Measurements from ENCODE around the gene RPRM. TPM values are rescaled to one million over a fixed set of nuclear protein-coding genes. Genes with fewer than 3 reads are reported as not detected.
A peak's percentile ranks its signal among the peaks of the same experiment; 100 is the strongest.
"Not testable (repeated sequence)": the region's sequence is repeated elsewhere in the genome, so short reads cannot be mapped to it uniquely, and the experiment has no call there.

RPRM gene
- total and polyA plus RNA-seq, 3 donors from 2014 or later: 2.4 to 4.7 (median 2.9) TPM

- 65 to 69% methylated on average over 14 to 15 of the region's 15 CpGs for WGBS, 2 donors
- intact Hi-C loops (cut with DNase I; ENCODE audit: low total_unique reads): no loop called here
- H3K4me1 ChIP-seq: no peaks in the 10 kb centered on the region
- no peaks in the 10 kb centered on the region for H3K36me3 ChIP-seq (ENCODE audit: low read depth, missing control alignments)
- H3K27me3 ChIP-seq: no peaks in the 10 kb centered on the region
- peak; percentile 46 for DNase-seq
- H3K27ac ChIP-seq: no peak overlapping the region
- TF ChIP-seq POLR2A (IDR thresholded peaks at IDR 0.05): no peak
- TF ChIP-seq, protein P1, sequence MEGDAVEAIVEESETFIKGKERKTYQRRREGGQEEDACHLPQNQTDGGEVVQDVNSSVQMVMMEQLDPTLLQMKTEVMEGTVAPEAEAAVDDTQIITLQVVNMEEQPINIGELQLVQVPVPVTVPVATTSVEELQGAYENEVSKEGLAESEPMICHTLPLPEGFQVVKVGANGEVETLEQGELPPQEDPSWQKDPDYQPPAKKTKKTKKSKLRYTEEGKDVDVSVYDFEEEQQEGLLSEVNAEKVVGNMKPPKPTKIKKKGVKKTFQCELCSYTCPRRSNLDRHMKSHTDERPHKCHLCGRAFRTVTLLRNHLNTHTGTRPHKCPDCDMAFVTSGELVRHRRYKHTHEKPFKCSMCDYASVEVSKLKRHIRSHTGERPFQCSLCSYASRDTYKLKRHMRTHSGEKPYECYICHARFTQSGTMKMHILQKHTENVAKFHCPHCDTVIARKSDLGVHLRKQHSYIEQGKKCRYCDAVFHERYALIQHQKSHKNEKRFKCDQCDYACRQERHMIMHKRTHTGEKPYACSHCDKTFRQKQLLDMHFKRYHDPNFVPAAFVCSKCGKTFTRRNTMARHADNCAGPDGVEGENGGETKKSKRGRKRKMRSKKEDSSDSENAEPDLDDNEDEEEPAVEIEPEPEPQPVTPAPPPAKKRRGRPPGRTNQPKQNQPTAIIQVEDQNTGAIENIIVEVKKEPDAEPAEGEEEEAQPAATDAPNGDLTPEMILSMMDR (IDR thresholded peaks at IDR 0.05): no peak
- no peaks in the 10 kb centered on the region for H3K9me3 ChIP-seq
- H3K4me3 ChIP-seq: peak overlapping the region; percentile 2 to 26
These were observed 30.6 kb upstream of the RPRM start for GRCh38 chr2:153509133-153509532.

- DNase-seq; H3K4me3 ChIP-seq; H3K4me1 ChIP-seq; H3K27me3 ChIP-seq; H3K27ac ChIP-seq; H3K36me3 ChIP-seq (ENCODE audit: low read depth, missing control alignments); H3K9me3 ChIP-seq; intact Hi-C loops (cut with DNase I; ENCODE audit: low total_unique reads): not testable (repeated sequence)
These were observed 27.9 kb upstream of the RPRM start for GRCh38 chr2:153506499-153506898.

- no peak for TF ChIP-seq POLR2A (IDR thresholded peaks at IDR 0.05)
- TF ChIP-seq, protein P1 (IDR thresholded peaks at IDR 0.05): no peak
- intact Hi-C loops (cut with DNase I; ENCODE audit: low total_unique reads): no loop called here
- H3K27ac ChIP-seq: no peak overlapping the region
- H3K27me3 ChIP-seq: no peaks in the 10 kb centered on the region
- WGBS, 2 donors: 60 to 82% methylated on average over 2 to 5 of the region's 5 CpGs
- no peaks in the 10 kb centered on the region for H3K36me3 ChIP-seq (ENCODE audit: low read depth, missing control alignments)
- no peak for DNase-seq
- no peak overlapping the region for H3K4me3 ChIP-seq
- no peaks in the 10 kb centered on the region for H3K4me1 ChIP-seq
- H3K9me3 ChIP-seq: no peaks in the 10 kb centered on the region
These were observed 20.9 kb upstream of the RPRM start for GRCh38 chr2:153499439-153499838.

- TF ChIP-seq, protein P1 (IDR thresholded peaks at IDR 0.05): no peak
- TF ChIP-seq POLR2A (IDR thresholded peaks at IDR 0.05): no peak
- H3K4me1 ChIP-seq: no peaks in the 10 kb centered on the region
- no peak overlapping the region for H3K27ac ChIP-seq
- H3K36me3 ChIP-seq (ENCODE audit: low read depth, missing control alignments): no peaks in the 10 kb centered on the region
- no peaks in the 10 kb centered on the region for H3K27me3 ChIP-seq
- no peaks in the 10 kb centered on the region for H3K9me3 ChIP-seq
- intact Hi-C loops (cut with DNase I; ENCODE audit: low total_unique reads): no loop called here
- 64 to 73% methylated on average over 9 to 14 of the region's 14 CpGs for WGBS, 2 donors
- no peak overlapping the region for H3K4me3 ChIP-seq
- no peak for DNase-seq
These were observed 19.5 kb upstream of the RPRM start for GRCh38 chr2:153497938-153498629.

DNA sequence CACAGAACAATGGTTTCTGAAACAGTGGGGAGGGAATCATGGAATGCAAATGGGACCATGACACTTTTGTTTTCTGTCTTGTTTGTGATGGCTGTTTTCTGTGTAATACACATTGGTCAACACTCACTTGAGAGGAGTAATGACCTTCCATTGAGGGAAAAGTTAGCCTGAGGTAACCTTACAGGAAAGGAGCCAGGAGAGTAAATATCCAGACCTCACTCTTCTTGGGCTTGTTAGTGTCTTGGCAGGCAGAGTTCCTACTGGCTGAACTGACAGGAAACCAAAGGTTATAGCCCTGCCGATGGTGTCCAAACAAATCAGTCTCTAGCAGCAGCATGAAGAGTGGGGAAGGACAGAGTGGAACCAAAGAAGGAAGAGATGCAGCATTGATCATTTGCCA lies 17.2 kb upstream of the RPRM start:
- no peaks in the 10 kb centered on the region for H3K27me3 ChIP-seq
- no peaks in the 10 kb centered on the region for H3K36me3 ChIP-seq (ENCODE audit: low read depth, missing control alignments)
- DNase-seq: no peak
- 17 to 20% methylated on average over 1 of the region's 1 CpG for WGBS, 2 donors
- intact Hi-C loops (cut with DNase I; ENCODE audit: low total_unique reads): no loop called here
- TF ChIP-seq, protein P1 (IDR thresholded peaks at IDR 0.05): no peak
- no peak for TF ChIP-seq POLR2A (IDR thresholded peaks at IDR 0.05)
- no peak overlapping the region for H3K4me3 ChIP-seq
- H3K9me3 ChIP-seq: no peaks in the 10 kb centered on the region
- H3K27ac ChIP-seq: no peak overlapping the region
- no peaks in the 10 kb centered on the region for H3K4me1 ChIP-seq

Measured in testis (tissue), 3 donors.